CD8-positive, alpha-beta memory T cell (primary cell): ENCODE measurements around the gene OTOP3. TPM values are rescaled to one million over a fixed set of nuclear protein-coding genes. Genes with fewer than 3 reads are reported as not detected.
A peak's percentile ranks its signal among the peaks of the same experiment; 100 is the strongest.
"Not testable (repeated sequence)": the region's sequence is repeated elsewhere in the genome, so short reads cannot be mapped to it uniquely, and the experiment has no call there.

Experiments used
- CTCF ChIA-PET: fragments of 350-600 bp; sonication (Branson Sonifier 250); formaldehyde crosslinking; loops from one replicate; lab custom pipeline; 2021; ENCODE audit warnings: antibody characterized with exemption; lab: Charles Lee
- POLR2A ChIA-PET: fragments of 350-600 bp; sonication (Branson Sonifier 250); formaldehyde crosslinking; loops from one replicate; lab custom pipeline; 2021; ENCODE audit warnings: antibody characterized with exemption; lab: Charles Lee
- DNase-seq, 5 donors: peaks; one replicate each; pipeline versions ENCODE4 v3.0.0 to v3.0.0-alpha.2; 2020 to 2022; ENCODE audit warnings: mixed read lengths in 1 of 5
- H3K27ac ChIP-seq: one replicate; pipeline ENCODE4 v1.7.0; 2013; ENCODE audit warnings: low read depth, mild to moderate bottlenecking, low read length, moderate library complexity
- H3K27me3 ChIP-seq: 2 replicates; pipeline ENCODE4 v1.7.0; 2013; ENCODE audit warnings: low read length, mild to moderate bottlenecking; ENCODE audit not compliant: insufficient read depth, poor library complexity, severe bottlenecking
- H3K36me3 ChIP-seq: 2 replicates; pipeline ENCODE4 v1.7.0; 2013; ENCODE audit warnings: mild to moderate bottlenecking, low read length, moderate library complexity; ENCODE audit not compliant: insufficient read depth
- H3K4me1 ChIP-seq: 2 replicates; pipeline ENCODE4 v1.7.0; 2013; ENCODE audit warnings: mild to moderate bottlenecking, low read length, moderate library complexity; ENCODE audit not compliant: insufficient read depth
- H3K4me3 ChIP-seq: 2 replicates; pipeline ENCODE4 v1.7.0; 2013; ENCODE audit warnings: mild to moderate bottlenecking, low read length
- H3K9me3 ChIP-seq: 2 replicates; pipeline ENCODE4 v1.7.0; 2013; ENCODE audit warnings: mild to moderate bottlenecking, low read length
- H3K27ac Mint-ChIP-seq, 8 donors: one replicate each; pipeline ENCODE4 v1.8.0; 2020 to 2021; ENCODE audit warnings: mixed read lengths in 8 of 8, mild to moderate bottlenecking in 6 of 8, inconsistent platforms in 3 of 8, moderate library complexity in 3 of 8
- H3K27me3 Mint-ChIP-seq, 2 donors: one replicate each; pipeline ENCODE4 v1.8.0; 2020 to 2021; ENCODE audit warnings: mixed read lengths in 2 of 2, mild to moderate bottlenecking in 1 of 2, moderate library complexity in 1 of 2
- H3K36me3 Mint-ChIP-seq, 3 donors: one replicate each; pipeline ENCODE4 v1.8.0; 2020 to 2021; ENCODE audit warnings: mixed read lengths in 3 of 3, inconsistent platforms in 1 of 3, mild to moderate bottlenecking in 1 of 3
- H3K4me1 Mint-ChIP-seq, 3 donors: one replicate each; pipeline ENCODE4 v1.8.0; 2020 to 2021; ENCODE audit warnings: mixed read lengths in 3 of 3, inconsistent platforms in 1 of 3, mild to moderate bottlenecking in 1 of 3
- H3K4me3 Mint-ChIP-seq, 7 donors: one replicate each; pipeline ENCODE4 v1.8.0; 2020 to 2021; ENCODE audit warnings: mixed read lengths in 7 of 7, mild to moderate bottlenecking in 6 of 7, moderate library complexity in 4 of 7, inconsistent platforms in 2 of 7
- H3K9me3 Mint-ChIP-seq, 5 donors: one replicate each; pipeline ENCODE4 v1.8.0; 2020 to 2022; ENCODE audit warnings: mixed read lengths in 5 of 5, mild to moderate bottlenecking in 3 of 5, moderate library complexity in 2 of 5, inconsistent platforms in 1 of 5
- polyA plus RNA-seq: library from polyadenylated mRNA; unstranded; fragments of 300-500 nt; fragmentation: Illumina TruSeq; gene quantifications from one replicate; pipeline ENCODE4 v1.2.3, GENCODE V29; 2021
- total RNA-seq, 2 experiments: library from RNA; stranded (reverse); gene quantifications; one replicate each; pipeline ENCODE4 v1.2.3, GENCODE V29; 2021

OTOP3 gene
- total and polyA plus RNA-seq, 3 experiments from 2014 or later = not detected

DNA sequence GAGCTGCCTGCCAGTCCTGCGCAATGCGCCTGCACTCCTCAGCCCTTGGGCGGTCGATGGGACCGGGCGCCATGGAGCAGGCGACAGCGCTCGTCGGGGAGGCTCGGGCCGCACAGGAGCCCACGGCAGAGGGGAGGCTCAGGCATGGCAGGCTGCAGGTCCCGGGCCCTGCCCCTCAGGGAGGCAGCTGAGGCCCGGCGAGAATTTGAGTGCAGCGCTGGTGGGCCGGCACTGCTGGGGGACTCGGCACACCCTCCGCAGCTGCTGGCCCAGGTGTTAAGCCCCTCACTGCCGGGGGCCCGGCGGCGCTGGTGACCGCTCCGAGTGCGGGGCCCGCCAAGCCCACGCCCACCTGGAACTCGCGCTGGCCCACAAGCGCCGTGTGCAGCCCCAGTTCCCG lies 28.7 kb upstream of the OTOP3 start:
- peaks cover 2 to 32% of the 10 kb centered on the region in 2 donors for H3K27me3 Mint-ChIP-seq
- no peaks in the 10 kb centered on the region for H3K4me1 ChIP-seq

DNA sequence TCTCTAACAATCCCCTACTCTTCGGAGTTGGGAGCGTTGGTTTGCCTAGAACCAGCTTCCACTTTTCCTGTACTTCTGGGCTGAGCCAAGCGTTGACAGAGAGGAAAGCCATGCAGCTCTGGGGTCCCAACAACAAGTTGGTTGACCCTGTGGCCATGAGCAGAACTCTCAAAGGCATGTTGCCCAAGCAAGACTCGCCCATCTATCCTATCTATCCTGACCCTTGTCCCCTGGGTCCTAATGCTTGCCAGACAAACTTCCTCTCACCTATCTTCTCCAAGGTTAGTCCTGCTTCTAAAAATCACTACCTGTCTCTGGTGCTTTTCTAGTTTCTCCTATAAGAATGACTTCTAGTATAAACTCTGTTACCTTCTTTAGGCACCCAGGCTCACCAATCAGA lies 26.6 kb upstream of the OTOP3 start:
- H3K27ac Mint-ChIP-seq, H3K9me3 Mint-ChIP-seq, H3K27ac ChIP-seq, H3K27me3 ChIP-seq, H3K4me3 ChIP-seq, DNase-seq, H3K4me1 ChIP-seq, H3K4me1 Mint-ChIP-seq, H3K36me3 ChIP-seq, CTCF ChIA-PET, H3K9me3 ChIP-seq, H3K4me3 Mint-ChIP-seq, POLR2A ChIA-PET, H3K36me3 Mint-ChIP-seq: not testable (repeated sequence)
- H3K27me3 Mint-ChIP-seq = peaks cover 1 to 17% of the 10 kb centered on the region in 2 donors

More for the DNA sequence above, 28.7 kb upstream of the OTOP3 start:
- no peak overlapping the region for H3K27ac Mint-ChIP-seq
- ChIA-PET CTCF (no interaction called here), POLR2A (no interaction called here)
- no peak for DNase-seq
- H3K4me3 Mint-ChIP-seq = no peak overlapping the region
- no peaks in the 10 kb centered on the region for H3K4me1 Mint-ChIP-seq
- H3K36me3 ChIP-seq = no peaks in the 10 kb centered on the region
- no peaks in the 10 kb centered on the region for H3K27me3 ChIP-seq
- no peak overlapping the region for H3K27ac ChIP-seq
- no peaks in the 10 kb centered on the region for H3K9me3 ChIP-seq
- no peak overlapping the region for H3K4me3 ChIP-seq
- H3K9me3 Mint-ChIP-seq = peaks cover 0 to 2% (median 0%) of the 10 kb centered on the region in 5 donors
- H3K36me3 Mint-ChIP-seq = no peaks in the 10 kb centered on the region

DNA sequence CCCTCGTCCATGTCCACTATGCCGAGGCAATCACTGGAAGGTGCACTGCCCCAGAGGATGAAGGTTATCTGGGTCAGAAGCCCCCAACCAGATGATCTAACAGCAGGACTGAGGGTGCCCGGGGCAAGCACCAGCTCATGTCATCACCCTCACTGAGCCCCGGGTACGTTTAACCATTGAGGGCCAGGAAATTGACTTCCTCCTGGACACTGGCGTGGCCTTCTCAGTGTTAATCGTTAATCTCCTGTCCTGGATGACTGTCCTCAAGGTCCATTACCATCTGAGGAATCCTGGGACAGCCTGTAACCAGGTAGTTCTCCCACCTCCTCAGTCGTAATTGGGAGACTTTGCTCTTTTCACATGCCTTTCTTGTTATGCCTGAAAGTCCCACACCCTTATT lies 24.3 kb upstream of the OTOP3 start:
- CTCF ChIA-PET, H3K4me1 ChIP-seq, H3K36me3 Mint-ChIP-seq, POLR2A ChIA-PET, H3K27ac ChIP-seq, H3K9me3 Mint-ChIP-seq, H3K27me3 ChIP-seq, H3K4me3 Mint-ChIP-seq, H3K4me3 ChIP-seq, DNase-seq, H3K4me1 Mint-ChIP-seq, H3K27ac Mint-ChIP-seq, H3K9me3 ChIP-seq, H3K36me3 ChIP-seq: not testable (repeated sequence)
- peaks cover 3 to 14% of the 10 kb centered on the region in 2 donors for H3K27me3 Mint-ChIP-seq

DNA sequence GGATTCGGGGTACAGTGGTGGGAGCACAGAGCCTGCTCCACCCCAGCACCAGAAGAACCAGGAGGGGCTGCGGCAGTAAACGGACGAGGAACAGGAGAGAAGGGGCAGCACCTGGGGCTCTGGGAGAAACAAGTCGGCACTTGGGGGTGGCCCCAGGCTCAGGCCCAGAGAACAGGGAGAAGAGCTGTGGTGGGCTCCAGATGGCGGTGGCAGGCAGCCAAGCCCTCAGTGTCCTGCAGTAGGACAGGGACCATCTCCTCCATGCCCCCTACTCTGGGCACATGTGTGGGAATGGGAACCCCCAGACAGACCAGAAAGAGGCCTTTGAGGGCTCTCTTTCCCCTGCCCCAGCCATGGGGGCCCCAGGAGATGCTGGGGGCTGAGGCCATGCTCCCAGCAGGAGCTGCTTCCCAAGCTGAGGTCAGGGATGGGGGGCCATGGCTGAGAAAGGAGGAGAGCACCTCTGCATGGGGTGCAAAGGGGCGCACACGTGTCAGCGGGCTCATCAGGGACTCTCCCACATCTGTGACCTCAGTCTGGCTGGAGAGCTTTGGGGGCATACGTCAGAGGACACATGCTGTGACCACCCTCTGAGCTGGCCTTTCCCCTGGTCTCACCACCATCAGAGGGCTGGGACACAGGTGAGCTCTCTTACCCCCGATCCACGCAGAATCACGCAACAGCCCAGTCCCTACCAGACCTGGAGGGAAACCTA lies 19.4 kb upstream of the OTOP3 start:
- no peak overlapping the region for H3K4me3 ChIP-seq
- ChIA-PET CTCF (no interaction called here), POLR2A (no interaction called here)
- Mint-ChIP-seq H3K4me1 (peaks cover 0 to 3% (median 0%) of the 10 kb centered on the region in 3 donors), H3K27ac (no peak overlapping the region), H3K9me3 (no peaks in the 10 kb centered on the region), H3K27me3 (peaks cover 11 to 32% of the 10 kb centered on the region in 2 donors), H3K4me3 (no peak overlapping the region), H3K36me3 (no peaks in the 10 kb centered on the region)
- H3K9me3 ChIP-seq = no peaks in the 10 kb centered on the region
- H3K4me1 ChIP-seq = no peaks in the 10 kb centered on the region
- H3K27ac ChIP-seq = no peak overlapping the region
- no peak for DNase-seq
- H3K36me3 ChIP-seq = no peaks in the 10 kb centered on the region
- H3K27me3 ChIP-seq = no peaks in the 10 kb centered on the region

DNA sequence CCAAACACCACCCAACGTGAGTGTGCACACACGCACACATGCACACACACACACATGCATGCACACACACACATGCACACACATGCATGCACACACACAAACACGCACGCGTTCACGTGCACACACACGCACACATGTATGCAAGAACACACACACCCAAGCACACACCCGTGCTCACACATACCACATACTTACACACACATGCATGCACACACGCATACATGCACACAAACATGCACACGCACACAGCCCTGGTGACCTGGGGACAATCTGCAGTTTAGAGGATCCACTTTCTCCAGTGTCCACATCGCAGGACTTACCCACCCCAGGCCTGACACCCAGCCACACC lies 18.9 kb upstream of the OTOP3 start:
- Histone ChIP-seq H3K36me3 (no peaks in the 10 kb centered on the region), H3K4me1 (no peaks in the 10 kb centered on the region), H3K27ac (no peak overlapping the region), H3K27me3 (peaks cover 4% of the 10 kb centered on the region), H3K9me3 (no peaks in the 10 kb centered on the region), H3K4me3 (no peak overlapping the region)
- Mint-ChIP-seq H3K9me3 (no peaks in the 10 kb centered on the region), H3K4me1 (peaks cover 0 to 3% (median 0%) of the 10 kb centered on the region in 3 donors), H3K36me3 (no peaks in the 10 kb centered on the region), H3K27me3 (peaks cover 11 to 37% of the 10 kb centered on the region in 2 donors), H3K4me3 (no peak overlapping the region), H3K27ac (peak overlapping the region in 1 of 8 donors; percentile 65)
- CTCF ChIA-PET = no interaction called here
- POLR2A ChIA-PET = no interaction called here
- no peak for DNase-seq

DNA sequence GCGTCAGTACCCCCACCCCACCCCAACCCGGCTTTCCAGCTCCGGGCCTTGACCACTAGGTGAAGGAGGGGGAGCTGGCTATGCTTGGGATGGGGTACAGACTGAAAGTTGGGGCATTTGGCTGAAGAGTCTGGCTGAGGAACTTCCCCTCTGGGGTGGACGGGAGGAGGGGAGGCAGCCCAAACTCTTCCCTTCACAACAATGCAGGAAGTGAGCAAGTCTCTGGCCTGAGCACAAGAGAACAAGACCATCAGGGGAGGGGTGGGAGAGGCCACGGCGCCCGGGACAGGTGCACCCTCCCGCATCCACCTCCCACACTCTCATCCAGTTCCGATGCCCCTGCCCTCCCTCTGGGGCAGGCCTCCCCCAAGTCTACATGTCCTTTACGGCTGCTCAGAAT lies 18.3 kb upstream of the OTOP3 start:
- H3K36me3 ChIP-seq = no peaks in the 10 kb centered on the region
- H3K27me3 Mint-ChIP-seq = peaks cover 14 to 42% of the 10 kb centered on the region in 2 donors
- no peak overlapping the region for H3K4me3 Mint-ChIP-seq
- H3K9me3 ChIP-seq = no peaks in the 10 kb centered on the region
- no peak overlapping the region for H3K4me3 ChIP-seq
- H3K36me3 Mint-ChIP-seq = no peaks in the 10 kb centered on the region
- no peak overlapping the region for H3K27ac Mint-ChIP-seq
- no peaks in the 10 kb centered on the region for H3K9me3 Mint-ChIP-seq
- H3K27me3 ChIP-seq = peaks cover 7% of the 10 kb centered on the region
- ChIA-PET CTCF (no interaction called here), POLR2A (no interaction called here)
- no peak for DNase-seq
- H3K27ac ChIP-seq = no peak overlapping the region
- peaks cover 0 to 4% (median 0%) of the 10 kb centered on the region in 3 donors for H3K4me1 Mint-ChIP-seq
- no peaks in the 10 kb centered on the region for H3K4me1 ChIP-seq

DNA sequence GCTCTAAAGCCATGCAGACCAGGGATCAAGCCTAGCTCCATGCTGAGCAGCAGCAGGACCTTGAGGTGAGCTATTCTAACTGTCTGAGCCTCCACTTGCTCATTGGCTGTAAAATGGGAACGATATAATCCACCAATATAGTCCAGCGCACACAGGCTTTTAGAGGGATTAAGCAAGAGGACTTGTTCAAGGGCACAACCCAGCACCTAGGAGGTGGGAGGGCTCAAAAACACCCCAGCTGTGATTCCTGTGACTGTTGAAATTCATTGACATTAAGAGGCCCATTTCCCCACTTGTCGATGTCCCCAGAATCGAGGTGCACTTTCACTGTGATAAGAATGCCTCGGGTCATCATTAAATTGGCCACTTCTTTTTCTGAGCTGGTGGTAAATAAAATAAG lies 16.8 kb upstream of the OTOP3 start:
- POLR2A ChIA-PET = no interaction called here
- H3K9me3 ChIP-seq = no peaks in the 10 kb centered on the region
- H3K27ac ChIP-seq = no peak overlapping the region
- H3K36me3 ChIP-seq = no peaks in the 10 kb centered on the region
- Mint-ChIP-seq H3K9me3 (no peaks in the 10 kb centered on the region), H3K27me3 (peaks cover 22 to 49% of the 10 kb centered on the region in 2 donors), H3K4me3 (no peak overlapping the region), H3K4me1 (peaks cover 0 to 16% (median 1%) of the 10 kb centered on the region in 3 donors), H3K27ac (peak overlapping the region in 1 of 8 donors; percentile 24), H3K36me3 (no peaks in the 10 kb centered on the region)
- peaks cover 15% of the 10 kb centered on the region for H3K27me3 ChIP-seq
- peaks cover 2% of the 10 kb centered on the region for H3K4me1 ChIP-seq
- no peak overlapping the region for H3K4me3 ChIP-seq
- CTCF ChIA-PET = interaction anchor here (3.5 kb wide), 1 partner anchor 39 kb away, joined by 14 read pairs; no protein-coding TSS in a partner anchor
- no peak for DNase-seq

DNA sequence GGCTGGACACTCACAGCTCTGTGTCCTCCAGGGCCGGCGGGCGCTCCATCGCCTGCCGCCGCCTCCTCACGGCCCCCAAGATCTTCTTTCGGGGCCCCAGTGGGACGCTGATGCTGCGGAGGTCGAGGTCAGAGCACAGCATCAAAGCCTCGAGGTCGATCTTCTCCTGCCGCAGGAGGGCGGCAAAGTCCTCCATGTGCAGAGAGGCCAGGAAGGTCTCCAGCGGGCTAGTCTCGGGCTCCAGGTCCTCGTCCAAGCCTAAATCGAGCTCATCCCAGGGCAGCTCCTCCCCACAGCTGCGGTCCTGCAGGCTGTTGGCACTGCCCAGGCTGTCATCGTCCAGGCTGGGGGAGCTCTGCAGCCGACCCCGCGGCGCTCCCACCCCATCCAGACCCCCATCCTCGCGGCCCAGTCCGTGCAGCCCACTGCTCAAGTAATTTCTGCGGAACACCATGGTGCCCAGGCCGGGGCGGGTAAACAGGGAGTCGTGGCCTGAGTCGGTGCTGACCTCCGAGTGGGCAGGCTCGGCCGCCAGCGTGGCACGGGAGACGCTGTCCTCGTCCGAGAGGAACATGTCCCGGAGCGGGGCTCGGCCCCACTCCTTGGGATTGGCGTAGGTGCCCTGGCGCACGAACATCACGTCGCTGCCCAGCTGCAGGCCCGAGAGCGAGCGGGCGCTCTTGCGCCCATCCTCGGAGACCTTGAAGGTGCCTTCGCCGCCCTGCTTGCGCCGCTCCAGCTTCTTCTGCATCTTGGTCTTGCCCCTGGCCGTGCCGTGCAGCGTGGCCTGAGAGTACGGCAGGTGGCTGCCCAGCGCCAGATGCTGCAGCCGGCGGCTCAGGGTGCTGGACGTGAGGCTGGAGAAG lies 16.0 kb upstream of the OTOP3 start:
- CTCF ChIA-PET = interaction anchor here (3.5 kb wide), 1 partner anchor 38 kb away, joined by 14 read pairs; no protein-coding TSS in a partner anchor
- POLR2A ChIA-PET = no interaction called here
- no peaks in the 10 kb centered on the region for H3K36me3 Mint-ChIP-seq

More for the DNA sequence above, 16.0 kb upstream of the OTOP3 start:
- no peak for DNase-seq
- H3K27ac Mint-ChIP-seq = no peak overlapping the region
- H3K4me1 Mint-ChIP-seq = peaks cover 0 to 24% (median 3%) of the 10 kb centered on the region in 3 donors
- H3K27me3 Mint-ChIP-seq = peaks cover 22 to 55% of the 10 kb centered on the region in 2 donors
- Histone ChIP-seq H3K9me3 (no peaks in the 10 kb centered on the region), H3K4me3 (no peak overlapping the region), H3K36me3 (no peaks in the 10 kb centered on the region), H3K27me3 (peaks cover 22% of the 10 kb centered on the region), H3K4me1 (peaks cover 9% of the 10 kb centered on the region), H3K27ac (no peak overlapping the region)
- no peak overlapping the region for H3K4me3 Mint-ChIP-seq
- H3K9me3 Mint-ChIP-seq = no peaks in the 10 kb centered on the region
